GDM1 (cell line): Measurements from ENCODE around the gene STRN4.

ENCODE experiments used
- DNase-seq: peaks from one replicate; lab custom pipeline; 2025; lab: John Stamatoyannopoulos, UW

STRN4 gene

GRCh38 chr19:46725859-46726393 is 20.3 kb downstream of the STRN4 start:
- no peak for DNase-seq

- no peak for DNase-seq
Measured at GRCh38 chr19:46725036-46725820, 21.0 kb downstream of the STRN4 start.

GRCh38 chr19:46724468-46724867 is 21.8 kb downstream of the STRN4 start:
- no peak for DNase-seq

DNA sequence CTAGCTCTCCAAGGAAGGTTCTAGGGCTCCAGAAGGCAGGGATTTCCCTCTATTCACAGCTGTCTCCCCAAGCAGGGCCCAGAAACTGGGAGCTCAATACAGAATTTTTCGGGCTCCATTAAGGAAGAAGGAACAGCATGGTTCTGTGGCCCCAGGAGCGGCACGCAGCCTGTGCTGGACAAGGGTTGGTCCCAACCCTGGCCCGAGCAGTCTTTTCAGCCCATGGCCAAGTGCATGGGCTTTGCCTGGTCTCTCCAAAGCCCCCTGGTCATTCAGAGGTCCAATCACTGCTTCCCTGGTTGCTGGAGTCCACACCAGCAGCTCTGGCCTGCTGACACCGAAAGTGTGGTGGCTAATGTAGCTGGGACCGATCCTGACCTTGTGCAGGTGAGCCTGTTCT is 22.8 kb downstream of the STRN4 start:
- DNase-seq, result no peak

GRCh38 chr19:46723023-46723461 is 23.2 kb downstream of the STRN4 start:
- no peak for DNase-seq

- DNase-seq, result no peak
Measured at GRCh38 chr19:46722421-46723022, 23.7 kb downstream of the STRN4 start.

DNA sequence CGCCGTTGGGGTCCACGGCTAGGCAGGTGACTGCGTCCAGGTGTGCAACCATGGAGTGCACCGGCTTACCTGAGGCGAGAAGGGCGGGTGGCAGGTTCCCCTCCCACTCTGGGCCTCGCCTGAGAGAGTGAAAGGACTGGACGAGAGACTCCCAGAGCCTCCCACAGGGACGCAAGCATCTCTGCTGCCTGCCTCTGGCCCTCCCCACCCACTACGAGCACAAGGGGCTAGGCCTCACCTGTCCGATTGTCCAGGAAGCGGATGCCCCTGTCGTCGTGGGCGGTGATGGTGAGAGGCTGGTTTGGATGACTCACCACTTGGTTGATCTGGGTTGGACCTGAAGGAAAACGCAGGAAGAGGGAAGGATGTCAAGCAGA is 24.3 kb downstream of the STRN4 start:
- DNase-seq, result no peak

DNA sequence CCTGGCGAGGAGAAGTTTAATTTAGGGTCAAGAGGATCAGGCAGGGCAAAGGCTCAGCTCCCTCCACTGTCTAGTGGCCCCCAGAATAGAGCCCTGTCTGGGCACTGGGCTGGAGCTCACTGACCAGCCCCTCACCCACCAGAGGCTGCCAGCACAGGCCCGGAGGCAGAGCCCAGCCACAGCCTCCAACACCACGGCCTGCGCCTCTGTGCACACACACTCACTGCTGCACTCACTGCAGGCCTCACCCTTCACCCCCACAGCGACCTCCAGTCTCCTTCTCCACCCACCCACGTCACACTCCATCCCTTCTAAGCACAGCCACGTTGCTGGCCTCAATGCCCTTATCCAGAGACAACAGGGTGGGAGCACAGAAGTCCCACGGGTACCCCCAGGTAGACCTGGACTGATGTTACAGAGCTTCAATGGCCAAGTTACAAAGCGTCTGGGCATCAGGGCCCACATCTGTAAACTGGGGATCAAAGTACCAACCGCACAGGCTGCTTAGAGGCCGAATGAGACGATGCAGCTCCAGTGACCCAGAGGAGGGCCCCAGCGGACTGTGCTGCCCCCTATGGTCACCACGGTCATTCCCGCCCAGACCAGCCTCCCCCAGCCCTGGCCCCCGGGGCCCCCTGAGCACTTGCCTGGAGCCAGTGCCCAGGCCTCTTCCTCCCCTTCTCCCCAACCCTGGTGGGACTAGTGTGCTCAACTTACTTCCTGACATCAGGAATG is 24.8 kb downstream of the STRN4 start:
- no peak for DNase-seq

DNA sequence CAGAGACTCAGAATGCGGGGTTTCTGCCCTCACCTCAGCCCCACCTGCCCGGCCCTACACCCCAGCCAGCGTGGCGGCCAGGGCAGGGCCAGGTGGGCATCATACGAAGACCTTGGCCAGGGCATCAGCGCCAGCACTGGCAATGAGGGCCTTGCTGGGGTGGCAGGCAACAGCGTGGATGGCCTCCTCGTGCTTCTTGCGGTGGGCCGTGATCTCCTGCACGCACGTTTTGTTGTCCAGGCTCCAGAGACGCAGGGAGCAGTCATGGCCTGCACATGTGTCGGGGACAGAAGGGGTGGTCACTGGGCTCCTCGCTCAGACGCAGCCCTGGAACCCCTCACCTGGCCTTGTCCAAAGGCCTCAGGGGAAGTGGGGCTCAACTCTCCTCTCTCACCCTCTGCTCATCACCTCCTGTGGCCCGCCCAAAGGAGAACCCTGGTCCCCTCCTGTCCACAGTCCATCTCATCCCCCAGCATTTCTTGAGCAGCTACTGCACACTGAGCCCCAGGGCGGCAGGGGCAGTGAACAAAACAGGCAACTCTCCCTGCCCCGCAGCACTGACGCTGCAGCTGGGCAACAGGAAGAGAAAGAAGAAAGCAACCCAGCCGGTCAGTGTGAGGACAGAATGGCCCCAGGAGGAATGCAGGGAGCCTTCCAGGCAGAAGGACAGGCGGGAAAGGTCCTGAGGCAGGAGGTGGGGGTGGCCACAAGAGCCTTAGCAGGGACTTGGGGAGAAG is 25.6 kb downstream of the STRN4 start:
- DNase-seq, result no peak

GRCh38 chr19:46719629-46720502 is 26.4 kb downstream of the STRN4 start:
- no peak for DNase-seq

DNA sequence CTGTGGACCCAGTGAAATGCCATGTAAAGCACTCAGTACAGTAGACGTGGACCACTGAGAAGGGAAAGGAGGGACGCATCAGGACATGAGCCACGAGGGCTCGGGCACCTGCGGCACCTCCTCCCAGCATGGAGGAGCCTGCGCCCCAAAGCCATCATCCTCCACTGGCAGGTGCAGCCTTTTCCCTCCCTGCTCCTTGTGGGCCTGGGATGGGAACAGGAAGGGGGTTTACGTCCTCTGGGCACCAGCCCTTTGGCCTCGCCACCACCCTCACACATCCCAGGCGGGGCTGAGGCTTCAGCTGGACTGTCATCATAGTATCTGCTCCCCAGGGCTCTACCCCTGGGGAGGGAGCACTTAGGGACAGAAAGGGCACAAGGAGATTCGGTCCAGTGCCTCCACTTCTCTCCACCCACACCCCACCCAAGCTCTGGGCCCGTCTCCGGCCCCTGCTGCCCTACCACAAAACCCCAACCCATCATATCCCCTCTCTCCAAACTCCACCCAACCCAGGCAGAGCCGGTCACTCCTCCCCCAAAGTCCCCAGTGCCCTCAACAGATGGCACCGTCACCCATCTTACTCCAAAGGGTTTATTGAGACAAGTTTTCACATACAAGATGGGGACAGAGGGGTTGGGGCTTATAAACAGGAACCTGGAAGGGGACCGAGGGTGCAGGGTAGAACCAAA is 27.2 kb downstream of the STRN4 start:
- no peak for DNase-seq

DNA sequence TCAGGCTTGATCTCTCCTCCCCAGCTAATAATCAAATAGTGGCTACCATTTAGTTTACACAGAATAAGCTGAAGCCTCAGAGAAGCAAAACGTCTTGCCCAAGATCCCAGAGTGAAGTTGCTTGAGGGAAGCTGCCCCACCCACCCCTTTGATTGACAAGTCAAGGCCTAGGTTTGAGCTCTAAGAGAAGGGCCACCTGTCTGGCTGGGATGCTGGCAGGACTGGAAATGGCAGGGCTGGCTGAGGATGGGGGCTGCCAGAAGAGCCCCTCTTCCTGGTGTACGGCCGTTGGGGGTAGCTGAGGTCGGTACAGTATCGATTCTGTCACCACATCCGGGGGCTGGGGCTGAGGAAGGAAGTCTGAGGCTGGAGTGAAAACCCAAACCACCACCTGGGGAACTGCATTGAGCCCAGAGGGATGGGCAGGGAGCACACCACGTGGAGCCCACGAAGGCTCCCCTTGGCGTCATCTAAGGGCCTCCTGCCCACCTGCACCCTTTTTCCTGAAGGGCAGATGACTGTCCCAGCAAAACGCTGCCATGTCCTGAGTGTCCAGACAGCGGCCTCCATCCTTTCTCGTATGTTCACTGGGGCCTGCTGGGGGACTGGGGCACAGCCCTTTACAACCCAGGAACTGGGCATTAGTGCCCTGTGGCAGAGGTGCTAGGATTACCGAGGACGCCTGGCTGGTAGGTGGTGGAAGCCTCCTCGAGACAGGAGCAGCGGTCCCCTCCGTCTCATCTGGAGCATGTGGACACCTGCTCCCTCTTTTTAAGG is 27.9 kb downstream of the STRN4 start:
- peak; percentile 77 for DNase-seq

DNA sequence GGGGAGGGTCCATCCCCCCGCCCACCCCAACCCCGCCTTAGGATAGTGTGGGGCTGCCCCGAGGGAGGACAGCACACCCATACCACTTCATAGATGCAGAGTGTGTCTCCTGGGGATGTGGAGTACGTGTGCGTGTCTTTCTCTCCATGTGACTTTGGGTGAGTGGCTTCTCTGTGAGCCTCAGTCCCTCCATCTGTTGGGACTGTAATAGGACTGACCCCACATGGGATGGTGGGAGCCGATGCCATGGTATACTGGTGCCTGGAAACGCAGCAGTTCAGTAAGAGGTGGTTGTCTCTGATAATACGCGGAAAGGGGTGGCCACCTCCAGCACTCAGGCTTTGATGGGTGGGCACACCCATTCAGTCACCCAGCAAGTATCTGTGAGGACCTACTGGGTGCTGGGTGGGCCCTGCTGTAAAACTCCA is 28.5 kb downstream of the STRN4 start:
- DNase-seq, result no peak

DNA sequence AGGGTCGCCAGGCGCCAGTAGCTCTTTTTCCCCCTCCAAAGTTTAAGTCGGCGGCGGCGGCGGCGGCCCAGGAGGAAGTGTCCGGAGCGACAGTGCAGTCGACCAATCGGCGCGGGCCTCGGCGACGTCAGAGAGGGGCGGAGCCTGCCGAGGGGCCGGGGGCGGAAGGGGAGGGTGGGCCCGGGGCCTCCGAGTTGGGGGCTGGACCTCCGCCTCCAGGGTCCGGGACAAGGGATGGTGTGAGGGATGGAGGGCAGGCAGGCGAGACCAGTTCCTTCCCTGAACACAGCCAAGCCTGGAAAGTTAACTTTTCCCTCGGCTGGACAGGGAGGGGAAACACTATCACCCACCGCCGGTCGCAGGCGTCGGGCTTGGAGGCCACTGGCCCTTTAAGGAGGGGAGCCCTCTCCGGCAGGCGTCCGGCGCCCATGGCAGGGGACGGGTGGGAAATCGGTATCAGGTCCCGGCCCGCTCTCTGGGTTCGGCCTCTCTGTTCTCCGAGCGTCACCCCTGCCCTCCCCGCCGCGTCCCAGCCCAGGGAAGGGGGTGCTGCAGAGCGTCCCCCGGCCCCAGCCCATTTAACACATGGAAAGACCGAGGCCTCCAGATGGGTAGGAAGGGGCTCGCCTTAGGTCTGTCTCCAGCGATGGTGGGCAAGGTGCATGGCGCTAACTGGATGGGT is 29.1 kb downstream of the STRN4 start, which contains the start of gene PRKD2:
Gene PRKD2, minus strand, starts transcription at position 81 of the 682 bp plus-strand sequence. CDS start 744 bp downstream, outside the sequence.
- DNase-seq, result peak; percentile 77

- DNase-seq, result no peak
Measured at GRCh38 chr19:46716672-46717033, 29.6 kb downstream of the STRN4 start.

DNA sequence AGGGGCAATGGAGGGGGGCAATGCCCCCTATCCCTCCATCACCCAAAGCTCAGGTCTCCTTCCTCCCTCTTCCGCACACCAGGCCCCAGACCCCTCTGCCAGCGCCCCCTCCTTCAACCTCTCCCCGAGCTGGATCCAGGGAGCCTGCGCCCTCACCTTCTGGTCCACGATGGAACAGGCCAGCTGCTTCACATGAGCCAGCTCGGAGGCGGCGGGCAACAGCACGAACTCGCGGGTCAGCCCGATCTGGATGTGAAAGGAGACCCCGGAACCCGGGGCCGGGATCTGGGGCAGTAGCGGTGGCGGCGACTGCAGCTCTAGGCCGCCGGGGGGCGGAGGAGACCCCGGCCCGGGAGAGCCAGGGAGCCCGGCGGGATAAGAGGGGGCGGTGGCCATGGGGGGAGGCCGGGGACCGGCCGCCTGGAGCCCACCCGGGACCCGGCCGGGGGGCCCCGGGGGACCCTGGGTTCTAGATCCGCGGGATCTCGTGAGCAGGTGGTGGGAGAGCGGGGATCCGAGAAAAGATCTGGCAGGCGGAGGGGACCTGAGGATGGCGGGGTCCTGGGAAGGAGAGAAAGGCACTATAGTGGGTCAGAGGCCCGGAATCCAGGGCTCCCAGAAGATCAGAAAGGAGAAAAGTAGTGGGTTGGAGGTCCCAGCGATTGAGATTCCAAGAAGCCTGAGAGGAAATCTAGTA is 30.1 kb downstream of the STRN4 start:
- no peak for DNase-seq

GRCh38 chr19:46715620-46715974 is 30.7 kb downstream of the STRN4 start:
- DNase-seq, result no peak

GRCh38 chr19:46714444-46715106 is 31.7 kb downstream of the STRN4 start:
- no peak for DNase-seq
